ENCODE measurements around the gene PDIA5. TPM values are rescaled to one million over a fixed set of nuclear protein-coding genes. Genes with fewer than 3 reads are reported as not detected.

The PDIA5 gene
- total RNA-seq, 2 experiments from 2014 or later = 2.2 to 3.0 TPM

GRCh38 chr3:123034120-123034519 is 32.7 kb upstream of the PDIA5 start:
- Mint-ChIP-seq H3K9me3 (no peaks in the 10 kb centered on the region), H3K27ac (no peak overlapping the region), H3K36me3 (ENCODE audit: low read depth) (no peaks in the 10 kb centered on the region), H3K4me3 (no peak overlapping the region), H3K27me3 (peaks cover 60% of the 10 kb centered on the region), H3K4me1 (ENCODE audit: low read depth) (no peaks in the 10 kb centered on the region)
- Histone ChIP-seq H3K27me3 (ENCODE audit: control insufficient read depth in 1 of 2, insufficient read depth in 2 of 2, low read length in 2 of 2) (peaks cover 34 to 45% of the 10 kb centered on the region in 2 experiments), H3K27ac (ENCODE audit: low read depth in 1 of 2, low read length in 2 of 2) (no peak overlapping the region), H3K36me3 (ENCODE audit: insufficient read depth, low read length) (no peaks in the 10 kb centered on the region), H3K4me3 (ENCODE audit: low read length) (no peak overlapping the region), H3K4me1 (ENCODE audit: insufficient read depth, low read length) (no peaks in the 10 kb centered on the region), H3K9me3 (ENCODE audit: control insufficient read depth in 1 of 2, insufficient read depth in 1 of 2, low read length in 2 of 2) (no peaks in the 10 kb centered on the region)
- TF ChIP-seq CTCF (IDR thresholded peaks at IDR 0.05) = no peak
- DNase-seq = no peak
- CTCF ChIA-PET = no interaction called here
- intact Hi-C loops (cut with DNase I, micrococcal nuclease) = loop anchor here in 1 of 2 experiments (10.0 kb wide), 1 partner anchor 221 kb away; no protein-coding TSS in a partner anchor
- ATAC-seq (ENCODE audit: poor library complexity) = no peak
- POLR2A ChIA-PET = no interaction called here

DNA sequence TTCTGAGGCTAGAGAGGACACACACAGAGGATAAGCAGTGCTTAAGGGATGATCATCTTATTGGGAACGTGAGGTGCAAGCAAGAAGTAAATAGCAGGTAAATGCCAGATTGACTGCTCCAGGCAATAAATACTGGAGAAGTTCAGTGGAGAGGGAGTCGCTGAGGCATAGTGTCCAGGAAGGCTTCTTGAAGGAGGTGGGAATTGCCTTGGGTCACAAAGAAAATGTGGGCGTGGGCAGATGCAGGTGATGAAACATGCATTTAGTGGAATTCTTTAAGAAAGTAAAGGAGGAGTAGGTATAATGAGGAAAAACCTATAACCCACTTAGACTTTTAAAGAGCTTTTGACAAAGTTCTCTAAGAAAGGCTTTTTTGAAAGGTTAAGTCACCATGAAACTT is 31.8 kb upstream of the PDIA5 start:
- no peaks in the 10 kb centered on the region for H3K36me3 ChIP-seq (ENCODE audit: insufficient read depth, low read length)
- no peak overlapping the region for H3K4me3 Mint-ChIP-seq
- H3K27ac ChIP-seq (ENCODE audit: low read depth in 1 of 2, low read length in 2 of 2) = no peak overlapping the region
- H3K4me1 ChIP-seq (ENCODE audit: insufficient read depth, low read length) = no peaks in the 10 kb centered on the region
- peaks cover 26 to 42% of the 10 kb centered on the region in 2 experiments for H3K27me3 ChIP-seq (ENCODE audit: control insufficient read depth in 1 of 2, insufficient read depth in 2 of 2, low read length in 2 of 2)
- ChIA-PET POLR2A (no interaction called here), CTCF (no interaction called here)
- DNase-seq (no peak), ATAC-seq (ENCODE audit: poor library complexity) (no peak)
- H3K27ac Mint-ChIP-seq = no peak overlapping the region
- no peaks in the 10 kb centered on the region for H3K4me1 Mint-ChIP-seq (ENCODE audit: low read depth)
- H3K4me3 ChIP-seq (ENCODE audit: low read length) = no peak overlapping the region
- no peak for TF ChIP-seq CTCF (IDR thresholded peaks at IDR 0.05)
- intact Hi-C loops (cut with DNase I, micrococcal nuclease) = loop anchor here in 1 of 2 experiments (10.0 kb wide), 1 partner anchor 220 kb away; no protein-coding TSS in a partner anchor
- no peaks in the 10 kb centered on the region for H3K9me3 ChIP-seq (ENCODE audit: control insufficient read depth in 1 of 2, insufficient read depth in 1 of 2, low read length in 2 of 2)
- H3K36me3 Mint-ChIP-seq (ENCODE audit: low read depth) = no peaks in the 10 kb centered on the region
- H3K27me3 Mint-ChIP-seq = peaks cover 58% of the 10 kb centered on the region
- no peaks in the 10 kb centered on the region for H3K9me3 Mint-ChIP-seq

DNA sequence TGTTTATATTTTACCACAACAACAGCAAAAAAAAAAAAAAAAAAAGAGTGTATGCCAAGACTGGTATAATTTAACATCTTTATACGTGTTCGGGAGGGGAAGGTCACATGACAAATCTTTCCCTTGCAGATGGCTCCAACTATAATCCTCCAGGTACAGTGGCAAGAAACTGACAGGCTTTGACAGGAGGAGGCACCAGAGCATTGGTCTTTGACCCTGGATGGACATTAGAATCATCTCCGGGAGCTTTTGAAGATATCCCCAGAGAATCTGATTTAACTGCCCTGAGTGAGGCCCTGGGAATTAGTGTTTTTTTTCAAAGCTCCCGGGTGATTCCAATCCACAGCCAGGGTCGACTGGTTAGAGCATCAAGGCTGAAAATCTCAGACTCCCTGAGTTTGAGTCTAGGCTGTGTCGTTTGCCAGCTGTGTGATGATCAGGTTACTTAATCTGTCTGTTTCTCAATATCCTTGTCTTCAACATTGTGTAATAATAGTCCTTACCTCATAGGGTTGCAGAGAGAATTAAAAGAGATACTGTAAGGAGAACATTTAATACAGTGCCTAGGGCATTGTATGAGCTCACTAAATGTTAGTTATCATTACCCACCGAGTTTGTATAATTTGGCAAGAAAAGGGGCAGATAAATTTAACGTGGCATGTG is 30.3 kb upstream of the PDIA5 start:
- Histone ChIP-seq H3K27ac (ENCODE audit: low read depth in 1 of 2, low read length in 2 of 2) (no peak overlapping the region), H3K9me3 (ENCODE audit: control insufficient read depth in 1 of 2, insufficient read depth in 1 of 2, low read length in 2 of 2) (no peaks in the 10 kb centered on the region), H3K36me3 (ENCODE audit: insufficient read depth, low read length) (no peaks in the 10 kb centered on the region), H3K27me3 (ENCODE audit: control insufficient read depth in 1 of 2, insufficient read depth in 2 of 2, low read length in 2 of 2) (peaks cover 12 to 28% of the 10 kb centered on the region in 2 experiments), H3K4me3 (ENCODE audit: low read length) (no peak overlapping the region), H3K4me1 (ENCODE audit: insufficient read depth, low read length) (no peaks in the 10 kb centered on the region)
- no peaks in the 10 kb centered on the region for H3K36me3 Mint-ChIP-seq (ENCODE audit: low read depth)
- H3K27ac Mint-ChIP-seq = no peak overlapping the region
- ATAC-seq (ENCODE audit: poor library complexity) (no peak), DNase-seq (no peak)
- peaks cover 65% of the 10 kb centered on the region for H3K27me3 Mint-ChIP-seq
- no peak overlapping the region for H3K4me3 Mint-ChIP-seq
- no peaks in the 10 kb centered on the region for H3K9me3 Mint-ChIP-seq
- POLR2A ChIA-PET = no interaction called here
- CTCF ChIA-PET = no interaction called here
- intact Hi-C loops (cut with DNase I, micrococcal nuclease) = loop anchor here in 1 of 2 experiments (10.0 kb wide), 1 partner anchor 218 kb away; no protein-coding TSS in a partner anchor
- H3K4me1 Mint-ChIP-seq (ENCODE audit: low read depth) = no peaks in the 10 kb centered on the region
- no peak for TF ChIP-seq CTCF (IDR thresholded peaks at IDR 0.05)
